GM12801 (cell line): ENCODE data around the gene MSTN.

Experiments
- TF ChIP-seq, protein P1 (sequence below): IDR thresholded peaks from one replicate; pipeline ENCODE4 v1.5.1; 2011; ENCODE audit warnings: control low read depth; ENCODE audit not compliant: insufficient read length; ENCODE audit errors: extremely low read depth

The MSTN gene

DNA sequence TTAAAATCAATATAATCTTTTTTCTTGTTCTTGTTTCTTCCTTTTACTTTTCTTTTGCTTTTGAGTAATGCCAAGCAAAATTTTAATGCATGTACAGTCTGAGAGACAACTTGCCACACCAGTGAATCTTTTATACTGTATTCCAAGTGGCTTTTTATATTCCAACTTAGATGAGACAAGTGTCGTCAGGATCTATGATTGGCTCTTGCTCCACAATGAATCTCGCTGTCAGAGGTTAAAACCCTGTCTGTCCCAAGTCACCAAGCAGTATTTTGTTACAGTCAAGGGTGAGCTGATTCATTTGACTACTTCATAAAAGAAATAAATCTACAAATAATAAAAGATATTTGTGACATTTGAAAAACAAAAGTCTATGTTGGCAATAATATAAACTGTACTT is at the start of gene MSTN:
TSS of gene MSTN (minus strand) at position 129 of the 400 bp plus-strand sequence. CDS start 133 bp downstream, outside the sequence.
- TF ChIP-seq, protein P1, sequence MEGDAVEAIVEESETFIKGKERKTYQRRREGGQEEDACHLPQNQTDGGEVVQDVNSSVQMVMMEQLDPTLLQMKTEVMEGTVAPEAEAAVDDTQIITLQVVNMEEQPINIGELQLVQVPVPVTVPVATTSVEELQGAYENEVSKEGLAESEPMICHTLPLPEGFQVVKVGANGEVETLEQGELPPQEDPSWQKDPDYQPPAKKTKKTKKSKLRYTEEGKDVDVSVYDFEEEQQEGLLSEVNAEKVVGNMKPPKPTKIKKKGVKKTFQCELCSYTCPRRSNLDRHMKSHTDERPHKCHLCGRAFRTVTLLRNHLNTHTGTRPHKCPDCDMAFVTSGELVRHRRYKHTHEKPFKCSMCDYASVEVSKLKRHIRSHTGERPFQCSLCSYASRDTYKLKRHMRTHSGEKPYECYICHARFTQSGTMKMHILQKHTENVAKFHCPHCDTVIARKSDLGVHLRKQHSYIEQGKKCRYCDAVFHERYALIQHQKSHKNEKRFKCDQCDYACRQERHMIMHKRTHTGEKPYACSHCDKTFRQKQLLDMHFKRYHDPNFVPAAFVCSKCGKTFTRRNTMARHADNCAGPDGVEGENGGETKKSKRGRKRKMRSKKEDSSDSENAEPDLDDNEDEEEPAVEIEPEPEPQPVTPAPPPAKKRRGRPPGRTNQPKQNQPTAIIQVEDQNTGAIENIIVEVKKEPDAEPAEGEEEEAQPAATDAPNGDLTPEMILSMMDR, result no peak

- TF ChIP-seq, protein P1, result no peak
These were observed 48.6 kb upstream of the MSTN start for GRCh38 chr2:190111166-190111565.

DNA sequence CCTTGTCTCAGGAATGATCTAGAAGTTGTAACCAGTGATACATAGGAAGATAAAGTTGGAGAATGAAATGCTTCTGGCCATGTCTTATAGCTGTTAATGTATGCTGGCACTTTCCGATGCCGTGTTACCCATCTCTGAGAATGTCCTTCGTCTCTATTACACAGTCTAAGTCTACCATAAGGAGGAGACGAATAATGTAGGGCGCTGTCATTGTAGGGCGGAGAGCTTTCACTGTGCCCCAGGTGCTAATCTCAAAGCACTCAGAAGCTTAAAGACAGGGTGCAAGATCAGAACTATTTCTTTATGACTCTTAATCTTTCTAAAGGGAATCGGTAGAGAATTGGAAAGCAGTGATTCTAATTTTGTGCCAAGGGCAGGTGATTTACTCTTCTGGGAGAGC is 48.2 kb upstream of the MSTN start:
- TF ChIP-seq, protein P1, result no peak

DNA sequence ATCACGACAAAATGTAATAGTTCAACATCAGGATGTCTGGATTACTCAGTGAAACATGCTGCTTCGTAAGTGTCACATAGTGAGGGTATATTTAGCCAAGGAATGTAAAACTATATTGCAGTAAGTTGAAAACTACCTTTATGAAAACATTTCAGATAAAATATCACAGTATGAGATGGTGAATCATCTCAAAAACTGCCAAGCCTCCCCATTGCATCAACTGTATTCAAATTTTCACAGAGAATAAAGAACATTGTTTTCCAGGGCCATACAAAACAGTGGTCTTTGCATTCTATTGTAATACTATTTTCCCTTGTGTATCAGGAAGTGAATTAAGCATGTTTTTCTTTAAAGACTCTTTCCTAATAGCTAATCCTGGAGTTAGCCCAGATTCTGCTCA is 47.6 kb upstream of the MSTN start:
- TF ChIP-seq, protein P1, result no peak

- TF ChIP-seq, protein P1, result no peak
These were observed 44.9 kb upstream of the MSTN start for GRCh38 chr2:190107409-190107808.

DNA sequence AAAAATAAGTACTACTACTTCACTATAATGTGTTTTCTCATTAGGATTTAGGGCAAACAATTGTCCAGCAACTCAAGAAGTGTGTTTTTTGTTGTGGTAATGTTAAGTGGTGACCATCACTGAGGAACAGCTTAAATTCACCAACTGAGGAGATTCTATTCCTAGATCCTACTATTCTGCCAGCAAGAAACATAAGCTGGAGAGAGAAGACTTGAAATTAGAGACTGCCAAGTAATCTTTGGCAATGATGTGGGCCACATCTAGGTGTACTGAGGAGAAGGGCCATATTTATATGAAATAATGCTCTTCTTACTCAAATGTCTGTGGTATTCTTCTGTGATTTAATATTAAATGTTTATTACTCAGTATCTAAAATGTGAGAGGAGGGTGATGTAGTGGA is 44.3 kb upstream of the MSTN start:
- TF ChIP-seq, protein P1, result no peak

GRCh38 chr2:190105554-190105953 is 43.0 kb upstream of the MSTN start:
- TF ChIP-seq, protein P1, result no peak

DNA sequence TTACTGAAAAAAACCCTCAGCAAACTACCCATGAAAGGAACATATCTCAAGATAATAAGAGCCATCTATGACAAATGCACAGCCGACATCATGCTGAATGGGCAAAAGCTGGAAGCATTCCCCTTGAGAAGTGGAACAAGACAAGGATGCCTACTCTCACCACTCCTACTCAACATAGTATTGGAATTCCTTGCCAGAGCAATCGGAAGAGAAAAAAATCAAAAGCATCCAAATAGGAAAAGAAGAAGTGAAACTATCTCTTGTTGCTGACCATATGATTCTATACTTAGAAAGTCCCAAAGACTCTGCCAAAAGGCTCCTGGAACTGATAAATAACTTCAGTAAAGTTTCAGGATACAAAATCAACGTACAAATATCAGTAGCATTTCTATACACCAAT is 40.6 kb upstream of the MSTN start:
- TF ChIP-seq, protein P1, result no peak
